Activated CD8-positive, alpha-beta T cell treated with anti-CD3 and anti-CD28 coated beads, Interleukin-2, amount 10 ng/mL, durations not matched to agents 7 days and 5 days (primary cell): ENCODE results near the gene PIGQ. TPM values are rescaled to one million over a fixed set of nuclear protein-coding genes. Genes with fewer than 3 reads are reported as not detected.
A peak's percentile ranks its signal among the peaks of the same experiment; 100 is the strongest.

Source experiments
- ATAC-seq: fragments of 150-1000 bp; cut with Tn5 transposase; one replicate; pipeline ENCODE4 v1.10.0; 2021; ENCODE audit warnings: moderate library complexity
- CTCF ChIA-PET: fragments of 350-600 bp; sonication (Branson Sonifier 250); formaldehyde crosslinking; loops from one replicate; lab custom pipeline; 2021; ENCODE audit warnings: antibody characterized with exemption; lab: Charles Lee
- POLR2A ChIA-PET: fragments of 350-600 bp; sonication (Branson Sonifier 250); formaldehyde crosslinking; loops from one replicate; lab custom pipeline; 2021; ENCODE audit warnings: antibody characterized with exemption; lab: Charles Lee
- DNase-seq: peaks from one replicate; pipeline ENCODE4 v3.0.0-alpha.2; 2020
- H3K27ac Mint-ChIP-seq: one replicate; pipeline ENCODE4 v1.8.0; 2021; ENCODE audit warnings: mild to moderate bottlenecking, mixed read lengths
- H3K27me3 Mint-ChIP-seq: one replicate; pipeline ENCODE4 v1.8.0; 2021; ENCODE audit warnings: low read depth, mixed read lengths
- H3K36me3 Mint-ChIP-seq: one replicate; pipeline ENCODE4 v1.8.0; 2021; ENCODE audit warnings: low read depth, mixed read lengths
- H3K4me1 Mint-ChIP-seq: one replicate; pipeline ENCODE4 v1.8.0; 2021; ENCODE audit warnings: low read depth, mixed read lengths
- H3K4me3 Mint-ChIP-seq: one replicate; pipeline ENCODE4 v1.8.0; 2021; ENCODE audit warnings: mild to moderate bottlenecking, mixed read lengths
- H3K9me3 Mint-ChIP-seq: one replicate; pipeline ENCODE4 v1.8.0; 2022; ENCODE audit warnings: mixed read lengths; ENCODE audit not compliant: insufficient read depth
- total RNA-seq, 2 experiments: library from RNA; stranded (reverse); gene quantifications; one replicate each; pipeline ENCODE4 v1.2.3, GENCODE V29; 2021

The PIGQ gene
- total RNA-seq, 2 experiments from 2014 or later, result 41.2 to 43.0 TPM

- POLR2A ChIA-PET, result interaction anchor here (0.5 to 1.3 kb wide), 2 partner anchors 9 to 230 kb away, joined by 3 read pairs; no protein-coding TSS in a partner anchor
- H3K27me3 Mint-ChIP-seq, result no peaks in the 10 kb centered on the region
- no peak for ATAC-seq
- CTCF ChIA-PET, result interaction anchor here (1.1 kb wide), 1 partner anchor 9 kb away, joined by 3 read pairs; no protein-coding TSS in a partner anchor
- DNase-seq, result no peak
- H3K4me1 Mint-ChIP-seq, result peaks cover 31% of the 10 kb centered on the region
- no peaks in the 10 kb centered on the region for H3K36me3 Mint-ChIP-seq
- peak overlapping the region; percentile 78 for H3K27ac Mint-ChIP-seq
- no peaks in the 10 kb centered on the region for H3K9me3 Mint-ChIP-seq
- peak overlapping the region; percentile 58 for H3K4me3 Mint-ChIP-seq
These were observed 2.2 kb upstream of the PIGQ start for GRCh38 chr16:567373-568256.

- ATAC-seq (no peak), DNase-seq (no peak)
- H3K27ac Mint-ChIP-seq, result peak overlapping the region; percentile 87
- H3K4me1 Mint-ChIP-seq, result peaks cover 31% of the 10 kb centered on the region
- no peaks in the 10 kb centered on the region for H3K27me3 Mint-ChIP-seq
- ChIA-PET CTCF (interaction anchor here (1.1 kb wide), 1 partner anchor 10 kb away, joined by 3 read pairs; no protein-coding TSS in a partner anchor), POLR2A (interaction anchor here (0.5 to 1.5 kb wide), 4 partner anchors 40 to 231 kb away, joined by 3 to 4 read pairs (median 3); partner anchors contain the start of gene WDR24)
- peak overlapping the region; percentile 85 for H3K4me3 Mint-ChIP-seq
- no peaks in the 10 kb centered on the region for H3K36me3 Mint-ChIP-seq
- H3K9me3 Mint-ChIP-seq, result no peaks in the 10 kb centered on the region
These were observed 1.1 kb upstream of the PIGQ start for GRCh38 chr16:568401-569258.

DNA sequence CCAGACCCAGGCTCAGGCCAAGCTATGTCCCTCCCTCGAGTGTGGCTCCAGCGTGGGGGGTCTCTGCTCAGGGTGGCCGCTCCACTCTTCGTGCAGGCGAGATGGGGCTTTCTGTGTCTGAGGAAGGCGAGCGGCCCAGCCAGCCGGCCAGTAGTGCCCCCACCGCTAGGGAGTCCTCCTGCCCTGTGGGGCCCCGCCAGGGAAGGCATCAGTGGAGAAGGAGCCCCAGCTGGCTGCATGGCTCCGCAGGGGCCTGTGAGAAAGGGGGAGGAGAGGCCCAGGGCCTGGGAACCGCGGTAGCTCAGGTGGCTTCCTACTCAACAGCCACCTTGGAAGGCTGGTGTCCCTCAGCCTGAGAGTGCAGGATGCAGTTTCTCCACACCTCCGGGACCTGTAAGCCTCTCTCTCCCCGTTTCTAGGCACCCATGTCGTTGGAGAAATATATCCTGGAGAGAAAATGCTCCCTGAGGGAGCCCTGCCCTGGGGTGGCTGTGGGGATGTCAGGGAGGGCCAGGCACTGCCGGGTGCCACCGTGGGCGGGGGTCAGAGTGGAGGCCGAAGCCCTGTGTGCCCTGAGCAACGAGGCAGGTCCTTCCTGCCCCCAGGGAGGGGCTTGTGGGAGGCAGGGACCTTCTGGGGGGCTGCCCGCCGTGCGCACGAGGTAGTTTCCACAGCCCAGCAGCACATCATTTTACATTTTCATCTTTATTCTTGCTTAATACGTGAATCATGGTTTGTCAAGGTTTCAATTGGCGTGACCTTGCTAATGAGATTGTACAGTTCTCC lies 3.3 kb downstream of the PIGQ start:
- CTCF ChIA-PET, result no interaction called here

DNA sequence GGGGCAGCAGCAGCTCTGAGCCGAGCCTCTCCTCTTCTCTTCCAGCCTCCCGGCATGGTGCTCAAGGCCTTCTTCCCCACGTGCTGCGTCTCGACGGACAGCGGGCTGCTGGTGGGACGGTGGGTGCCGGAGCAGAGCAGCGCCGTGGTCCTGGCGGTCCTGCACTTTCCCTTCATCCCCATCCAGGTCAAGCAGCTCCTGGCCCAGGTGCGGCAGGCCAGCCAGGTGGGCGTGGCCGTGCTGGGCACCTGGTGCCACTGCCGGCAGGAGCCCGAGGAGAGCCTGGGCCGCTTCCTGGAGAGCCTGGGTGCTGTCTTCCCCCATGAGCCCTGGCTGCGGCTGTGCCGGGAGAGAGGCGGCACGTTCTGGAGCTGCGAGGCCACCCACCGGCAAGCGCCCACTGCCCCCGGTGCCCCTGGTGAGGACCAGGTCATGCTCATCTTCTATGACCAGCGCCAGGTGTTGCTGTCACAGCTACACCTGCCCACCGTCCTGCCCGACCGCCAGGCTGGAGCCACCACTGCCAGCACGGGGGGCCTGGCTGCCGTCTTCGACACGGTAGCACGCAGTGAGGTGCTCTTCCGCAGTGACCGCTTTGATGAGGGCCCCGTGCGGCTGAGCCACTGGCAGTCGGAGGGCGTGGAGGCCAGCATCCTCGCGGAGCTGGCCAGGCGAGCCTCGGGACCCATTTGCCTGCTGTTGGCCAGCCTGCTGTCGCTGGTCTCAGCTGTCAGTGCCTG lies 4.4 kb downstream of the PIGQ start:
- DNase-seq (no peak), ATAC-seq (no peak)
- ChIA-PET POLR2A (interaction anchor here (0.7 kb wide), 1 partner anchor 311 kb away, joined by 3 read pairs; no protein-coding TSS in a partner anchor), CTCF (no interaction called here)
- H3K4me1 Mint-ChIP-seq, result peaks cover 22% of the 10 kb centered on the region
- no peaks in the 10 kb centered on the region for H3K36me3 Mint-ChIP-seq
- H3K4me3 Mint-ChIP-seq, result no peak overlapping the region
- H3K27me3 Mint-ChIP-seq, result no peaks in the 10 kb centered on the region
- H3K9me3 Mint-ChIP-seq, result no peaks in the 10 kb centered on the region
- no peak overlapping the region for H3K27ac Mint-ChIP-seq

More for the DNA sequence above, 3.3 kb downstream of the PIGQ start:
- H3K36me3 Mint-ChIP-seq, result no peaks in the 10 kb centered on the region
- ATAC-seq, result no peak
- no peaks in the 10 kb centered on the region for H3K9me3 Mint-ChIP-seq
- POLR2A ChIA-PET, result interaction anchor here (0.7 kb wide), 2 partner anchors 16 to 310 kb away, joined by 3 read pairs; no protein-coding TSS in a partner anchor
- H3K4me3 Mint-ChIP-seq, result no peak overlapping the region
- H3K27ac Mint-ChIP-seq, result no peak overlapping the region
- no peak for DNase-seq
- no peaks in the 10 kb centered on the region for H3K27me3 Mint-ChIP-seq
- peaks cover 23% of the 10 kb centered on the region for H3K4me1 Mint-ChIP-seq

DNA sequence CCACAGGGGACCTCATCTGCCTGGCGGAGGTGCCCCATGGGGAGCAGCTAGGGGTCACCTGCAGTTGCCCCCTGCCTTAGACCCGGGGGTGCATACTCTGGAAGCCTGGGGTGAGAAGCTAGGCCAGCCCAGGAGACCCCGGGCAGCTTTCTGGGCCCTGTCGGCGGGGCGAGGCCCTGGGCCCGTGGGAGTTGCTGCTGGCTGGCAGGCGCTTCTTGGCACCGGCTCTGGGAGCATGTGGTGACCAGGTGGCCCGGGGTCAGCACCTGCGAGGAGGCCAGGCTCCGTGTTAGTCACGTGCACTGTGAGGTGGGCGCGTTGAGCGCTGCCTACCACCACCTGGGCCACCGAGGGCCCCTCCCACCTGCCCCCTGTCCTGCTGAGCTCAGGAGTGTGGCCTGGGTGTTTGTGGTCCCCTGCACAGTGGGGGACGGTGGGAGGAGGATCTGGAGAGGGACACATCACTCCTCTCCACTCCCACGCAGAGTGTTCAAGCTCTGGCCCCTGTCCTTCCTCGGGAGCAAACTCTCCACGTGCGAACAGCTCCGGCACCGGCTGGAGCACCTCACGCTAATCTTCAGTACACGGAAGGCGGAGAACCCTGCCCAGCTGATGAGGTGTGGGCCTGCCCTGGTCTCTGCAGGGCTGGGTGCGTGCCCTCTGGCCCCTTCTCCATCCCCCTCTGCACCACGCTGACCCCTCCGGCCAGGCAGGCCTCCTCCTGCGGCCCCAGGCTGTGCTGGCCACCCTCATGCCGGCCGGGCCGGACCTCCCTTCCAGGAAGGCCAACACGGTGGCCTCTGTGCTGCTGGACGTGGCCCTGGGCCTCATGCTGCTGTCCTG lies 5.8 kb downstream of the PIGQ start:
- ATAC-seq (no peak), DNase-seq (no peak)
- Mint-ChIP-seq H3K27me3 (no peaks in the 10 kb centered on the region), H3K4me3 (no peak overlapping the region), H3K36me3 (no peaks in the 10 kb centered on the region), H3K9me3 (no peaks in the 10 kb centered on the region), H3K4me1 (peaks cover 18% of the 10 kb centered on the region), H3K27ac (no peak overlapping the region)
- ChIA-PET POLR2A (interaction anchor here (0.5 kb wide), 1 partner anchor 124 kb away, joined by 3 read pairs; no protein-coding TSS in a partner anchor), CTCF (no interaction called here)

DNA sequence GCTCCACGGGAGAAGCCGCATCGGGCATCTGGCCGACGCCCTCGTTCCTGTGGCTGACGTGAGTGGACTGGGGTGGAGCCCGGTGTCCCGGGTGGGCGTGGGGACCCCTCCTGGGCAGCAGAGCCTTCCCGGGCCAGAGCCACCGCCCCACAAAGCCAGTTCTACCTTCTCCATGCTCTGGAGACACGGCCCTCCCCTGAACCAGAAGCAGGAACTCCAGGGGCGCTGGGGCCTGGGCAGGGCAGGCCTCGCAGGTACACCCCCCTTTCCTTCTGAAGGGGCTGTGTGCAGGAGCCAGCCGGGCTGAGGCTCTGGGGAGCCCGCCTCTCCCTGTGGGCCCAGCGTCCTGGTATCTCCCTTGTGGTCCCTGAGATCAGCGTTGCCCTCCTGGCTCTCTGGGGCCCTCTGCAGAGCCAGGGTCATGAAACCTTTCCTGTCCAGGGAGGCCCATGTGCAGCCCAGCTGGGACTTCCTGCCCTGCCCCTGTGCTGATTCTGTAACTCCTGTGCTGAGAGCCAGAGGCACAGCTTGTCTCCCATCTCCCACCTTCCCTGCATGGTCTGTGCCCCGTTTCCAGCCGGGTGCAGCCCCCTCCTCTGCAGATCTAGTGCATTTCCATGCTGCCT lies 6.5 kb downstream of the PIGQ start:
- no peaks in the 10 kb centered on the region for H3K36me3 Mint-ChIP-seq
- CTCF ChIA-PET, result no interaction called here
- DNase-seq (no peak), ATAC-seq (no peak)
- no peak overlapping the region for H3K27ac Mint-ChIP-seq
- no peaks in the 10 kb centered on the region for H3K9me3 Mint-ChIP-seq
- POLR2A ChIA-PET, result interaction anchor here (0.5 kb wide), 1 partner anchor 125 kb away, joined by 3 read pairs; no protein-coding TSS in a partner anchor
- H3K4me3 Mint-ChIP-seq, result no peak overlapping the region
- H3K4me1 Mint-ChIP-seq, result peaks cover 11% of the 10 kb centered on the region
- H3K27me3 Mint-ChIP-seq, result no peaks in the 10 kb centered on the region

DNA sequence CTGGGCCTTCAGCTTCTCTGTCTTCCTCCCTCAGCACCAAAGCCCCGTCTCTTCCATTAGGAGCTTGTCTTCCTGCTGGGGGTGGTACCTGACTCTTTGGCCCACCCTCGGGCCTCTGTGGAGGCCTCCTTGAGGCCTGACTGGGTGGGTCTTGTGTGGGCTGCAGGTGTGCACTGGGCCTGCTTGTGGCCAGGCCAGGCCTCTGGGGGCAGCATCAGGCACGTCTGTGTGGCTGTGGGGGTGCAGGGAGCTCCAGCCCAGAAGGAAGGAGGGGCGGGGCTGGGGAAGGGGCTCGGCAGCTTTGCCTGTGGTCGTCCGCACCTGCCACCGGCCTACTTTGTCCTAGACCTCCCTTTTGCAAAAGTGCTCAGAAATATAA lies 7.0 kb downstream of the PIGQ start:
- Mint-ChIP-seq H3K9me3 (no peaks in the 10 kb centered on the region), H3K36me3 (no peaks in the 10 kb centered on the region), H3K4me3 (no peak overlapping the region), H3K27ac (no peak overlapping the region), H3K4me1 (peaks cover 7% of the 10 kb centered on the region), H3K27me3 (no peaks in the 10 kb centered on the region)
- POLR2A ChIA-PET, result no interaction called here
- DNase-seq, result no peak
- ATAC-seq, result no peak
- CTCF ChIA-PET, result no interaction called here

GRCh38 chr16:577796-578195 lies 8.0 kb downstream of the PIGQ start:
- ATAC-seq, result no peak
- H3K4me3 Mint-ChIP-seq, result no peak overlapping the region
- no peaks in the 10 kb centered on the region for H3K27me3 Mint-ChIP-seq
- no peaks in the 10 kb centered on the region for H3K9me3 Mint-ChIP-seq
- H3K36me3 Mint-ChIP-seq, result no peaks in the 10 kb centered on the region
- peaks cover 5% of the 10 kb centered on the region for H3K4me1 Mint-ChIP-seq
- POLR2A ChIA-PET, result no interaction called here
- H3K27ac Mint-ChIP-seq, result no peak overlapping the region
- CTCF ChIA-PET, result no interaction called here
- DNase-seq, result no peak

DNA sequence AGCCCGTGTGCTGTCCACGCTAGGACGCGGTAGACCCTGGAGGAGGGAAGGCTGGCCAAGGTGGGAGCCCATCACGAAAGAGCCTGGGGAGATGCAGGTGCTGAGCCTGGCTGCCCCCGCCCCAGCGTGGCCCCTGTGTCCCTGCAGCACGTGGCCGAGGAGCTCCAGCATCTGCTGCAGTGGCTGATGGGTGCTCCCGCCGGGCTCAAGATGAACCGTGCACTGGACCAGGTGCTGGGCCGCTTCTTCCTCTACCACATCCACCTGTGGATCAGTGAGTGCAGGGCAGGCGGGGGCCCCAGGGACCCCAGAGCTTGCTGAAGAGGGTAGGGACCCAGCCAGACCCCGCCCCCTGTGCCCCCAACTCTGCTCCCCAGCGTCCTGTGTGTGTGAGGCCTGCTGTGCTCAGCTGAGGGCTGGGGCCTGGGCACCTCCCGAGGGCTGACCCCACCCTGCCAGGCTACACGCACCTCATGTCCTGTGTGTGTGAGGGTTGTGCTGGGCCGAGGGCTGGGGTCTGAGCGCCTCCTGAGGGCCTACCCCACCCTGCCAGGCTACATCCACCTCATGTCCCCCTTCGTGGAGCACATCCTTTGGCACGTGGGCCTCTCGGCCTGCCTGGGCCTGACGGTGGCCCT lies 8.6 kb downstream of the PIGQ start:
- no peak overlapping the region for H3K27ac Mint-ChIP-seq
- DNase-seq, result no peak
- H3K4me1 Mint-ChIP-seq, result peaks cover 5% of the 10 kb centered on the region
- ChIA-PET CTCF (interaction anchor here (1.0 to 1.1 kb wide), 2 partner anchors 20 to 30 kb away, joined by 3 to 6 read pairs; no protein-coding TSS in a partner anchor), POLR2A (no interaction called here)
- no peaks in the 10 kb centered on the region for H3K9me3 Mint-ChIP-seq
- H3K27me3 Mint-ChIP-seq, result no peaks in the 10 kb centered on the region
- ATAC-seq, result no peak
- H3K4me3 Mint-ChIP-seq, result no peak overlapping the region
- H3K36me3 Mint-ChIP-seq, result no peaks in the 10 kb centered on the region
